H9 (cell line): ENCODE results near the gene ZNF385D. TPM values are rescaled to one million over a fixed set of nuclear protein-coding genes. Genes with fewer than 3 reads are reported as not detected.
A peak's percentile ranks its signal among the peaks of the same experiment; 100 is the strongest.

Source experiments
- DNase-seq: peaks from one replicate; pipeline ENCODE4 v3.0.0-alpha.2; 2017
- H2AFZ ChIP-seq: one replicate; pipeline ENCODE4 v1.6.1; 2013; ENCODE audit warnings: mild to moderate bottlenecking, low read length, control low read depth, moderate library complexity
- H2AK5ac ChIP-seq: 2 replicates; pipeline ENCODE4 v1.6.1; 2013; ENCODE audit warnings: low read length, control low read depth, mixed read lengths; ENCODE audit not compliant: insufficient read length
- H2BK120ac ChIP-seq: one replicate; pipeline ENCODE4 v1.6.1; 2013; ENCODE audit warnings: low read depth, mild to moderate bottlenecking, low read length, control low read depth, inconsistent platforms; ENCODE audit not compliant: poor library complexity, severe bottlenecking
- H2BK12ac ChIP-seq: 2 replicates; pipeline ENCODE4 v1.6.1; 2013; ENCODE audit warnings: low read length, control low read depth, mixed read lengths, low read depth; ENCODE audit not compliant: insufficient read length
- H2BK15ac ChIP-seq: 2 replicates; pipeline ENCODE4 v1.6.1; 2013; ENCODE audit warnings: low read depth, low read length, control low read depth
- H2BK20ac ChIP-seq: one replicate; pipeline ENCODE4 v1.6.1; 2013; ENCODE audit warnings: low read depth, mild to moderate bottlenecking, low read length, control low read depth, inconsistent platforms; ENCODE audit not compliant: poor library complexity, severe bottlenecking
- H2BK5ac ChIP-seq: 2 replicates; pipeline ENCODE4 v1.6.1; 2013; ENCODE audit warnings: low read length, control low read depth, mixed read lengths; ENCODE audit not compliant: insufficient read length
- H3K14ac ChIP-seq: 2 replicates; pipeline ENCODE4 v1.6.1; 2013; ENCODE audit warnings: low read length, control low read depth; ENCODE audit not compliant: insufficient read depth
- H3K18ac ChIP-seq: 2 replicates; pipeline ENCODE4 v1.6.1; 2013; ENCODE audit warnings: low read depth, mild to moderate bottlenecking, mixed read lengths, low read length, control low read depth; ENCODE audit not compliant: insufficient read length
- H3K23ac ChIP-seq: 2 replicates; pipeline ENCODE4 v1.6.1; 2013; ENCODE audit warnings: low read length, control low read depth, mixed read lengths, low read depth; ENCODE audit not compliant: insufficient read length
- H3K23me2 ChIP-seq: 2 replicates; pipeline ENCODE4 v1.6.1; 2013; ENCODE audit warnings: low read depth, mild to moderate bottlenecking, mixed read lengths, low read length, control low read depth; ENCODE audit not compliant: insufficient read length, poor library complexity, severe bottlenecking
- H3K27ac ChIP-seq: 2 replicates; pipeline ENCODE4 v1.5.1; 2013; ENCODE audit warnings: low read length, control low read depth, mixed read lengths, low read depth; ENCODE audit not compliant: insufficient read length
- H3K27me3 ChIP-seq: 2 replicates; pipeline ENCODE4 v1.6.1; 2013; ENCODE audit warnings: low read length, control low read depth, inconsistent platforms; ENCODE audit not compliant: insufficient read depth
- H3K4ac ChIP-seq: 2 replicates; pipeline ENCODE4 v1.6.1; 2013; ENCODE audit warnings: low read depth, mild to moderate bottlenecking, control low read depth, inconsistent platforms, low read length, moderate library complexity
- H3K4me1 ChIP-seq: 2 replicates; pipeline ENCODE4 v1.6.1; 2013; ENCODE audit warnings: low read length, control low read depth, inconsistent platforms; ENCODE audit not compliant: insufficient read depth
- H3K4me2 ChIP-seq: 2 replicates; pipeline ENCODE4 v1.6.1; 2013; ENCODE audit warnings: low read length, control low read depth, mixed read lengths; ENCODE audit not compliant: insufficient read length, insufficient read depth
- H3K56ac ChIP-seq: 2 replicates; pipeline ENCODE4 v1.6.1; 2013; ENCODE audit warnings: low read depth, mild to moderate bottlenecking, mixed read lengths, low read length, control low read depth; ENCODE audit not compliant: insufficient read length
- H3K79me1 ChIP-seq: 2 replicates; pipeline ENCODE4 v1.6.1; 2013; ENCODE audit warnings: low read depth, mild to moderate bottlenecking, moderate library complexity, low read length, control low read depth, inconsistent platforms; ENCODE audit not compliant: insufficient read depth, poor library complexity, severe bottlenecking
- H3K79me2 ChIP-seq: 2 replicates; pipeline ENCODE4 v1.6.1; 2013; ENCODE audit warnings: low read length, control low read depth, inconsistent platforms; ENCODE audit not compliant: insufficient read depth
- H3K9ac ChIP-seq: 2 replicates; pipeline ENCODE4 v1.6.1; 2013; ENCODE audit warnings: low read length, control low read depth, mixed read lengths; ENCODE audit not compliant: insufficient read length; ENCODE audit errors: extremely low read depth
- H3K9me3 ChIP-seq: one replicate; pipeline ENCODE4 v1.6.1; 2013; ENCODE audit warnings: low read depth, low read length, inconsistent platforms; ENCODE audit not compliant: control insufficient read depth
- H3T11ph ChIP-seq: one replicate; pipeline ENCODE4 v1.6.1; 2013; ENCODE audit warnings: mild to moderate bottlenecking, low read length, control low read depth, inconsistent platforms
- H4K20me1 ChIP-seq: one replicate; pipeline ENCODE4 v1.6.1; 2013; ENCODE audit not compliant: control insufficient read depth, insufficient read length, insufficient read depth
- H4K5ac ChIP-seq: 2 replicates; pipeline ENCODE4 v1.6.1; 2013; ENCODE audit warnings: low read depth, mild to moderate bottlenecking, mixed read lengths, low read length, control low read depth; ENCODE audit not compliant: insufficient read length
- H4K8ac ChIP-seq: replicated peaks from 2 replicates; pipeline ENCODE4 v1.6.1; 2013; ENCODE audit warnings: low read length, control low read depth, mixed read lengths, low read depth; ENCODE audit not compliant: insufficient read length
- H4K91ac ChIP-seq: 2 replicates; pipeline ENCODE4 v1.6.1; 2013; ENCODE audit warnings: low read depth, mild to moderate bottlenecking, moderate library complexity, mixed read lengths, low read length, control low read depth; ENCODE audit not compliant: insufficient read length
- H3K27ac Mint-ChIP-seq, 3 experiments: 2 replicates in 2 of 3; 3 replicates in 1 of 3; pipeline ENCODE4 v1.8.0; 2020 to 2021; ENCODE audit warnings: mixed read lengths in 3 of 3, mild to moderate bottlenecking in 1 of 3, moderate library complexity in 1 of 3
- H3K27me3 Mint-ChIP-seq: 2 replicates; pipeline ENCODE4 v1.8.0; 2021; ENCODE audit warnings: low read depth, mild to moderate bottlenecking, moderate library complexity, mixed read lengths
- H3K36me3 Mint-ChIP-seq, 3 experiments: 2 replicates in 2 of 3; 3 replicates in 1 of 3; pipeline ENCODE4 v1.8.0; 2020 to 2021; ENCODE audit warnings: low read depth in 3 of 3, mixed read lengths in 3 of 3; ENCODE audit not compliant: insufficient read depth in 1 of 3
- H3K4me1 Mint-ChIP-seq, 2 experiments: 2 replicates each; pipeline ENCODE4 v1.8.0; 2020; ENCODE audit warnings: mixed read lengths in 2 of 2
- H3K4me3 Mint-ChIP-seq, 2 experiments: 2 replicates in 1 of 2; 3 replicates in 1 of 2; pipeline ENCODE4 v1.8.0; 2020 to 2021; ENCODE audit warnings: mild to moderate bottlenecking in 2 of 2, mixed read lengths in 2 of 2, moderate library complexity in 1 of 2
- H3K9me3 Mint-ChIP-seq, 2 experiments: 2 replicates in 1 of 2; 3 replicates in 1 of 2; pipeline ENCODE4 v1.8.0; 2020; ENCODE audit warnings: mild to moderate bottlenecking in 2 of 2, mixed read lengths in 2 of 2, moderate library complexity in 1 of 2
- CTCF ChIP-seq: fragments of 200-600 bp; sonication (generic); conservative IDR thresholded peaks from 3 replicates; pipeline ENCODE4 v1.8.0; 2021; ENCODE audit warnings: antibody characterized with exemption, mild to moderate bottlenecking
- WGBS: extraction: QIAGEN DNeasy Blood & Tissue Kit; methylation state at CpG from one replicate; pipeline ENCODE4 v1.1.7; 2013; ENCODE audit warnings: missing lambda C conversion rate, low lambda C conversion rate, mixed read lengths; ENCODE audit not compliant: insufficient read length; ENCODE audit errors: extremely low coverage; 5-methylcytosine and 5-hydroxymethylcytosine counted together
- total RNA-seq: library from RNA; stranded (reverse); gene quantifications from 2 replicates; pipeline ENCODE4 v1.2.1, GENCODE V29; 2021

The ZNF385D gene
- total RNA-seq, 1 experiment from 2014 or later = 1.5 TPM

GRCh38 chr3:21645121-21645897, 105.7 kb downstream of the ZNF385D start:
- H2AFZ ChIP-seq = no peak overlapping the region

More at GRCh38 chr3:21645121-21645897, 105.7 kb downstream of the ZNF385D start:
- Mint-ChIP-seq H3K9me3 (no peaks in the 10 kb centered on the region; a peak in 2 of 5 replicates), H3K4me3 (no peak overlapping the region), H3K36me3 (0 out of 7 replicates have a peak, but pooled peaks cover 0 to 2% (median 0%) of the 10 kb centered on the region in 3 experiments), H3K27ac (peak overlapping the region in 2 of 3 experiments; percentile 58 to 60; a peak in 3 of 7 replicates), H3K27me3 (no peaks in the 10 kb centered on the region), H3K4me1 (peaks cover 15% of the 10 kb centered on the region in 2 experiments)
- no peak overlapping the region for H4K5ac ChIP-seq
- no peak overlapping the region for H3K56ac ChIP-seq
- peaks cover 3% of the 10 kb centered on the region; the same call in 1 of the 2 replicates for H3K4me1 ChIP-seq
- no peak overlapping the region for H2BK12ac ChIP-seq
- no peak overlapping the region for H3T11ph ChIP-seq
- no peak overlapping the region for H2BK20ac ChIP-seq
- no peaks in the 10 kb centered on the region for H3K27me3 ChIP-seq
- no peaks in the 10 kb centered on the region for H3K9me3 ChIP-seq
- no peaks in the 10 kb centered on the region for H3K79me2 ChIP-seq
- no peak overlapping the region for H3K23ac ChIP-seq
- H3K27ac ChIP-seq = no peak overlapping the region
- no peak overlapping the region for H3K4me2 ChIP-seq
- no peak overlapping the region for H2BK5ac ChIP-seq
- DNase-seq = no peak
- H3K79me1 ChIP-seq = no peaks in the 10 kb centered on the region
- no peak overlapping the region for H4K8ac ChIP-seq
- H4K20me1 ChIP-seq = no peaks in the 10 kb centered on the region
- H2BK120ac ChIP-seq = no peak overlapping the region
- no CpG with 5 or more reads among the region's 4 CpGs for WGBS
- H2AK5ac ChIP-seq = no peak overlapping the region
- no peak overlapping the region for H2BK15ac ChIP-seq
- no peak overlapping the region for H3K18ac ChIP-seq
- H4K91ac ChIP-seq = no peak overlapping the region
- no peak overlapping the region for H3K14ac ChIP-seq
- H3K4ac ChIP-seq = no peak overlapping the region
- no peak for TF ChIP-seq CTCF
- H3K23me2 ChIP-seq = no peaks in the 10 kb centered on the region
- H3K9ac ChIP-seq = no peak overlapping the region
